HepG2 (cell line): ENCODE results near the gene LRRC40. TPM values are rescaled to one million over a fixed set of nuclear protein-coding genes. Genes with fewer than 3 reads are reported as not detected.

Experiments used
- ATAC-seq: fragments of 200-7000 bp; cut with Tn5 transposase; 3 replicates; pipeline ENCODE4 v1.9.1; 2020; ENCODE audit warnings: mild to moderate bottlenecking, moderate library complexity
- BruUV-seq: library from RNA; stranded (reverse); fragments of 400-500 nt; replicated peaks from 2 replicates; lab custom pipeline; 2021; lab: Mats Ljungman, UMichigan
- CTCF ChIA-PET: fragments of 300-600 bp; formaldehyde crosslinking; extraction: SDS; loops from one replicate; lab custom pipeline; 2021; ENCODE audit warnings: low total read pairs, inconsistent platforms, low intra/inter-chr PET ratio; lab: Yijun Ruan, JAX
- POLR2A ChIA-PET: fragments of 350-600 bp; sonication (Branson Sonifier 250); formaldehyde crosslinking; loops from one replicate; lab custom pipeline; 2020; ENCODE audit warnings: antibody characterized with exemption, inconsistent platforms; lab: Yijun Ruan, JAX
- DNase-seq: peaks from one replicate; pipeline ENCODE4 v3.0.0-alpha.2; 2015; ENCODE audit warnings: low spot score
- FAIRE-seq: peaks from 3 replicates; lab custom pipeline; 2011; peaks lifted over from hg19 to GRCh38; lab: Jason Lieb, UNC
- H2AFZ ChIP-seq: one replicate; pipeline ENCODE4 v1.6.1; 2011; ENCODE audit warnings: low read length, inconsistent platforms
- H3K27ac ChIP-seq: fragments of 300-600 bp; 3 replicates; pipeline ENCODE4 v1.8.0; 2011; ENCODE audit warnings: mixed run types, mild to moderate bottlenecking, mixed read lengths, low read length, inconsistent platforms; ENCODE audit not compliant: insufficient read depth; ENCODE audit errors: extremely low read length
- H3K27me3 ChIP-seq, 2 experiments: fragments of 200-600 bp in 1 of 2; 2 replicates in 1 of 2; 3 replicates in 1 of 2; pipeline versions ENCODE4 v1.6.0 to v1.8.0; 2011; ENCODE audit warnings: low read length in 2 of 2, mild to moderate bottlenecking in 2 of 2, moderate library complexity in 2 of 2, inconsistent platforms in 1 of 2; ENCODE audit not compliant: insufficient read depth in 2 of 2, control insufficient read depth in 1 of 2
- H3K36me3 ChIP-seq, 2 experiments: fragments of 200-600 bp in 1 of 2; replicated peaks in 1 of 2; 2 replicates in 1 of 2; 3 replicates in 1 of 2; pipeline versions ENCODE4 v1.5.1 to v1.8.0; 2011; ENCODE audit warnings: low read length in 2 of 2, inconsistent platforms in 1 of 2; ENCODE audit not compliant: insufficient read depth in 2 of 2, control insufficient read depth in 1 of 2
- H3K4me1 ChIP-seq: 2 replicates; pipeline ENCODE4 v1.5.1; 2012; ENCODE audit warnings: low read length, inconsistent platforms; ENCODE audit not compliant: insufficient read depth
- H3K4me2 ChIP-seq: 2 replicates; pipeline ENCODE4 v1.6.0; 2011; ENCODE audit warnings: low read depth, low read length, inconsistent platforms
- H3K4me3 ChIP-seq, 3 experiments: fragments of 200-600 bp in 1 of 3; sonication (generic), shearing (Covaris generic) in 1 of 3; replicated peaks in 1 of 3; 2 replicates each; pipeline ENCODE4 v1.5.1; 2011 to 2016; ENCODE audit warnings: low read length in 3 of 3, inconsistent platforms in 2 of 3, low read depth in 2 of 3, mild to moderate bottlenecking in 2 of 3, control low read depth in 1 of 3, mixed read lengths in 1 of 3; ENCODE audit not compliant: insufficient read depth in 1 of 3
- H3K79me2 ChIP-seq: one replicate; pipeline ENCODE4 v1.6.1; 2011; ENCODE audit warnings: low read length, inconsistent platforms; ENCODE audit not compliant: insufficient read depth
- H3K9ac ChIP-seq: 2 replicates; pipeline ENCODE4 v1.6.0; 2011; ENCODE audit warnings: mild to moderate bottlenecking, low read depth, low read length, inconsistent platforms; ENCODE audit not compliant: insufficient read depth
- H3K9me3 ChIP-seq: 2 replicates; pipeline ENCODE4 v1.5.1; 2012; ENCODE audit warnings: mild to moderate bottlenecking, low read length
- H4K20me1 ChIP-seq: 2 replicates; pipeline ENCODE4 v1.6.0; 2011; ENCODE audit warnings: inconsistent platforms, mild to moderate bottlenecking, low read length, moderate library complexity; ENCODE audit not compliant: insufficient read depth
- ASH2L ChIP-seq: fragments of 300-600, 200-600 bp; sonication (generic); IDR thresholded peaks from 2 replicates; pipeline ENCODE4 v1.7.0; 2017; ENCODE audit warnings: low read depth, mild to moderate bottlenecking, moderate library complexity, mixed read lengths, low read length; ENCODE audit not compliant: insufficient read length
- CEBPZ ChIP-seq: IDR thresholded peaks from 2 replicates; pipeline ENCODE4 v1.6.1; 2012; ENCODE audit warnings: low read length, improper control_type of control experiment
- FOXO1 ChIP-seq: sonication (generic); formaldehyde crosslinking; IDR thresholded peaks from 2 replicates; pipeline ENCODE4 v1.4.0; 2020; ENCODE audit warnings: missing genetic modification reagents
- MAF1 ChIP-seq: sonication (generic); formaldehyde crosslinking; IDR thresholded peaks from 2 replicates; pipeline ENCODE4 v1.5.0; 2020; ENCODE audit warnings: missing genetic modification reagents, borderline replicate concordance
- PHF5A ChIP-seq: IDR thresholded peaks from one replicate; pipeline ENCODE4 v1.6.1; 2018; ENCODE audit warnings: low read depth, missing genetic modification reagents; ENCODE audit not compliant: unreplicated experiment
- POGZ ChIP-seq: sonication (generic); formaldehyde crosslinking; IDR thresholded peaks from 2 replicates; pipeline ENCODE4 v1.4.0; 2020; ENCODE audit warnings: mild to moderate bottlenecking, missing genetic modification reagents
- RAD51 ChIP-seq: fragments of 450-650 bp; IDR thresholded peaks from 2 replicates; pipeline ENCODE4 v1.6.1; 2016; ENCODE audit warnings: borderline replicate concordance
- TBX3 ChIP-seq: fragments of 450-650 bp; IDR thresholded peaks from 2 replicates; pipeline ENCODE4 v1.6.1; 2017; ENCODE audit warnings: antibody characterized with exemption, mild to moderate bottlenecking, inconsistent platforms, borderline replicate concordance
- ZNF17 ChIP-seq: sonication (generic); formaldehyde crosslinking; IDR thresholded peaks from 2 replicates; pipeline ENCODE4 v1.5.0; 2020; ENCODE audit warnings: mild to moderate bottlenecking, missing genetic modification reagents
- WGBS: methylation state at CpG from one replicate; pipeline ENCODE4 v1.1.6; 2017; ENCODE audit warnings: low lambda C conversion rate; 5-methylcytosine and 5-hydroxymethylcytosine counted together
- in situ Hi-C: cut with HindIII; loops from 2 replicates; pipeline ENCODE4 v1.10.0; 2017; ENCODE audit warnings: low pct_unique_long_range_greater_than_20kb; ENCODE audit not compliant: extremely low pct_ligation_motif_present
- intact Hi-C: fragments of 100-400 bp; cut with micrococcal nuclease; formaldehyde crosslinking; loops from one replicate; pipeline ENCODE4 v1.10.0; 2022; ENCODE audit not compliant: unreplicated experiment
- polyA plus RNA-seq, 8 experiments: library from polyadenylated mRNA; depleted of rRNA in 3 of 8; stranded (reverse) in 7 of 8; unstranded in 1 of 8; fragments of >200 nt; fragmentation: Illumina TruSeq in 4 of 8; extraction: Trizol in 4 of 8; gene quantifications; 2 replicates each; pipeline versions ENCODE4 v1.2.1 to v1.2.3, GENCODE V29; 2011 to 2016; ENCODE audit warnings: low read depth in 4 of 8, missing spikeins in 1 of 8, mixed read lengths in 1 of 8; ENCODE audit not compliant: insufficient read depth in 1 of 8
- total RNA-seq, 5 experiments: library from RNA; depleted of rRNA; stranded (reverse); fragments of >200 nt; fragmentation: Illumina TruSeq; extraction: Trizol; gene quantifications; 2 replicates each; pipeline ENCODE4 v1.2.3, GENCODE V29; 2016; ENCODE audit warnings: low read depth in 1 of 5
- TF ChIP-seq, protein P1 (sequence below): sonication (generic); formaldehyde crosslinking; IDR thresholded peaks from 2 replicates; pipeline ENCODE4 v1.5.0; 2020; ENCODE audit warnings: mild to moderate bottlenecking, missing genetic modification reagents, borderline replicate concordance

LRRC40 gene
- total and polyA plus RNA-seq, 2 of the 13 experiments (the other 11 are each of a cell fraction or from before 2014, with no cell fraction given) = 10.3 to 32.7 TPM

DNA sequence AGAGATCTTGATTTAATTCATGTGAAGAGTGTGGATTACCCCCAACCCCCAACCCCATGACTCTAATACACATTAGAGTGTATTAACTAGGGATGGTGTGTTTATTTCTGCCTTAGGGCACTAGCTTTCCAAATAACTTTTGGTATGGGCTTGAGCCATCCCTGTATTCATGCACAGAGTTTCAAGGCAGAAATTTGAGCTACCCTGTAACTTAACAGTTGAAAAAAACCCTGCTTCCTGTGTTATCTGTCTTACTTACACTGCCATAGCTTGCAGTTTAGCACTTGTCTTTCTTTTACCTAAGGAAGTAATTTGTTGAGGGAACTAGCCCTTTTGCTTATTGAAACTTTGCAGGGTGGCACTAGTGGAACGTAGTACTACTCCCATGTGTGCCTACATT lies 22.1 kb upstream of the LRRC40 start (continued):
- TF ChIP-seq, protein P1, sequence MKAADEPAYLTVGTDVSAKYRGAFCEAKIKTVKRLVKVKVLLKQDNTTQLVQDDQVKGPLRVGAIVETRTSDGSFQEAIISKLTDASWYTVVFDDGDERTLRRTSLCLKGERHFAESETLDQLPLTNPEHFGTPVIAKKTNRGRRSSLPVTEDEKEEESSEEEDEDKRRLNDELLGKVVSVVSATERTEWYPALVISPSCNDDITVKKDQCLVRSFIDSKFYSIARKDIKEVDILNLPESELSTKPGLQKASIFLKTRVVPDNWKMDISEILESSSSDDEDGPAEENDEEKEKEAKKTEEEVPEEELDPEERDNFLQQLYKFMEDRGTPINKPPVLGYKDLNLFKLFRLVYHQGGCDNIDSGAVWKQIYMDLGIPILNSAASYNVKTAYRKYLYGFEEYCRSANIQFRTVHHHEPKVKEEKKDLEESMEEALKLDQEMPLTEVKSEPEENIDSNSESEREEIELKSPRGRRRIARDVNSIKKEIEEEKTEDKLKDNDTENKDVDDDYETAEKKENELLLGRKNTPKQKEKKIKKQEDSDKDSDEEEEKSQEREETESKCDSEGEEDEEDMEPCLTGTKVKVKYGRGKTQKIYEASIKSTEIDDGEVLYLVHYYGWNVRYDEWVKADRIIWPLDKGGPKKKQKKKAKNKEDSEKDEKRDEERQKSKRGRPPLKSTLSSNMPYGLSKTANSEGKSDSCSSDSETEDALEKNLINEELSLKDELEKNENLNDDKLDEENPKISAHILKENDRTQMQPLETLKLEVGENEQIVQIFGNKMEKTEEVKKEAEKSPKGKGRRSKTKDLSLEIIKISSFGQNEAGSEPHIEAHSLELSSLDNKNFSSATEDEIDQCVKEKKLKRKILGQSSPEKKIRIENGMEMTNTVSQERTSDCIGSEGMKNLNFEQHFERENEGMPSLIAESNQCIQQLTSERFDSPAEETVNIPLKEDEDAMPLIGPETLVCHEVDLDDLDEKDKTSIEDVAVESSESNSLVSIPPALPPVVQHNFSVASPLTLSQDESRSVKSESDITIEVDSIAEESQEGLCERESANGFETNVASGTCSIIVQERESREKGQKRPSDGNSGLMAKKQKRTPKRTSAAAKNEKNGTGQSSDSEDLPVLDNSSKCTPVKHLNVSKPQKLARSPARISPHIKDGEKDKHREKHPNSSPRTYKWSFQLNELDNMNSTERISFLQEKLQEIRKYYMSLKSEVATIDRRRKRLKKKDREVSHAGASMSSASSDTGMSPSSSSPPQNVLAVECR (CRISPR knock-in tag) = no peak
- no peak for TF ChIP-seq TBX3
- no peak for TF ChIP-seq CEBPZ

DNA sequence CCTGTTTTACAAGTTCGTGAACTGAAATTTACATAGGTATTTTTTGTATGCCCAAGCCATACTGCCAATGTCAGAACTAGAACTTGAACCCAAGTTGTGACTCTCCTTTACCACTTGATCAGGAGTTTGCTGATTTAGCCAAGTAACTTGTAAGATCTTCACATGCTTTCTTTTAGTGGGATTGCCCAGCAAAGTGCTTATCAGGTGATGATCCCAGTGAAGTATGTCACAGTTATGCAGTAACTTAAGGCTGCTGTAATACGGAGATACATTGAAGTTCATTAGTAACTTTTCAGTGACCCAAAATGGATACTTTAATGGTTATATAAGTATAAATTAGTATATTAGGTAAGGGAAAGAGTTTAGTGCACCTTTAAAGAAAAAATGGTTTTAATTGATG lies 19.6 kb upstream of the LRRC40 start:
- no peak for ATAC-seq
- Histone ChIP-seq H3K4me3 (no peak overlapping the region), H3K36me3 (peaks cover 2 to 49% of the 10 kb centered on the region in 2 experiments), H3K4me2 (no peak overlapping the region), H2AFZ (no peak overlapping the region), H3K27me3 (no peaks in the 10 kb centered on the region; a peak in 1 of 5 replicates), H3K9me3 (no peaks in the 10 kb centered on the region), H4K20me1 (peaks cover 29% of the 10 kb centered on the region), H3K27ac (no peak overlapping the region), H3K79me2 (peaks cover 86% of the 10 kb centered on the region), H3K4me1 (peaks cover 48% of the 10 kb centered on the region), H3K9ac (no peak overlapping the region)
- in situ Hi-C loops = no loop called here
- BruUV-seq = no TSS peak
- no peak for FAIRE-seq
- WGBS = 97% methylated on average over 2 of the region's 2 CpGs
- ChIA-PET CTCF (no interaction called here), POLR2A (no interaction called here)
- no peak for DNase-seq
- intact Hi-C loops = loop anchor here (5.0 kb wide), 1 partner anchor 187 kb away; the partner anchor contains the start of gene CTH
- TF ChIP-seq ASH2L (no peak), PHF5A (no peak), RAD51 (no peak), MAF1 (no peak), FOXO1 (CRISPR knock-in tag) (no peak), ZNF17 (CRISPR knock-in tag) (no peak), POGZ (CRISPR knock-in tag) (no peak)
